ENCODE results near the gene PSMB10.

PSMB10 gene

DNA sequence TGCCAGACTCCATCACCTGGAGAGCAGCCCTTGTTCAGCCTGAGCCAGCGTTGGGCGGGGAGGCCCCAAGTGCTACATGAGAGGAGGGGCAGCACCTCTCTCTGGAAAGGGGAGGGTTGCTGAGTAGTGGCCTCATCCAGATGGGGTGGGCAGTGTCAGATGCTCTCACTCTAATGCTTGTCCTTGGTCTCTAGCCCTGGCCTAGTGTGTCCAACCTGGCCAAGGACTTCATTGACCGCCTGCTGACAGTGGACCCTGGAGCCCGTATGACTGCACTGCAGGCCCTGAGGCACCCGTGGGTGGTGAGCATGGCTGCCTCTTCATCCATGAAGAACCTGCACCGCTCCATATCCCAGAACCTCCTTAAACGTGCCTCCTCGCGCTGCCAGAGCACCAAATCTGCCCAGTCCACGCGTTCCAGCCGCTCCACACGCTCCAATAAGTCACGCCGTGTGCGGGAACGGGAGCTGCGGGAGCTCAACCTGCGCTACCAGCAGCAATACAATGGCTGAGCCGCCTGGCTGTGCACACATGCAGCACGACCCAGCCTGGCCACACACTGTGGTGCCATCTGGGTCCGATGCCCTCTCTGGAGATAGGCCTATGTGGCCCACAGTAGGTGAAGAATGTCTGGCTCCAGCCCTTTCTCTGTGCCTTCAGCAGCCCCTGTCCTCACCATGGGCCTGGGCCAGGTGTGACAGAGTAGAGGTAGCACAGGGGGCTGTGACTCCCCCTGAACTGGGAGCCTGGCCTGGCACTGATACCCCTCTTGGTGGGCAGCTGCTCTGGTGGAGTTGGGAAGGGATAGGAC is 9.3 kb downstream of the PSMB10 start:
- ChIA-PET POLR2A (ENCODE audit: low non-redundant PET) (no interaction called here), CTCF (interaction anchor here (0.6 to 3.3 kb wide), 6 partner anchors 15 to 407 kb away, joined by 3 to 19 read pairs (median 6); no protein-coding TSS in a partner anchor)
- TF ChIP-seq, protein P1, sequence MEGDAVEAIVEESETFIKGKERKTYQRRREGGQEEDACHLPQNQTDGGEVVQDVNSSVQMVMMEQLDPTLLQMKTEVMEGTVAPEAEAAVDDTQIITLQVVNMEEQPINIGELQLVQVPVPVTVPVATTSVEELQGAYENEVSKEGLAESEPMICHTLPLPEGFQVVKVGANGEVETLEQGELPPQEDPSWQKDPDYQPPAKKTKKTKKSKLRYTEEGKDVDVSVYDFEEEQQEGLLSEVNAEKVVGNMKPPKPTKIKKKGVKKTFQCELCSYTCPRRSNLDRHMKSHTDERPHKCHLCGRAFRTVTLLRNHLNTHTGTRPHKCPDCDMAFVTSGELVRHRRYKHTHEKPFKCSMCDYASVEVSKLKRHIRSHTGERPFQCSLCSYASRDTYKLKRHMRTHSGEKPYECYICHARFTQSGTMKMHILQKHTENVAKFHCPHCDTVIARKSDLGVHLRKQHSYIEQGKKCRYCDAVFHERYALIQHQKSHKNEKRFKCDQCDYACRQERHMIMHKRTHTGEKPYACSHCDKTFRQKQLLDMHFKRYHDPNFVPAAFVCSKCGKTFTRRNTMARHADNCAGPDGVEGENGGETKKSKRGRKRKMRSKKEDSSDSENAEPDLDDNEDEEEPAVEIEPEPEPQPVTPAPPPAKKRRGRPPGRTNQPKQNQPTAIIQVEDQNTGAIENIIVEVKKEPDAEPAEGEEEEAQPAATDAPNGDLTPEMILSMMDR (conservative IDR thresholded peaks at IDR 0.05; ENCODE audit: low read depth): no peak
- peak overlapping the region; percentile 73 for H3K27ac ChIP-seq
- no peak for DNase-seq (ENCODE audit: low spot score)

DNA sequence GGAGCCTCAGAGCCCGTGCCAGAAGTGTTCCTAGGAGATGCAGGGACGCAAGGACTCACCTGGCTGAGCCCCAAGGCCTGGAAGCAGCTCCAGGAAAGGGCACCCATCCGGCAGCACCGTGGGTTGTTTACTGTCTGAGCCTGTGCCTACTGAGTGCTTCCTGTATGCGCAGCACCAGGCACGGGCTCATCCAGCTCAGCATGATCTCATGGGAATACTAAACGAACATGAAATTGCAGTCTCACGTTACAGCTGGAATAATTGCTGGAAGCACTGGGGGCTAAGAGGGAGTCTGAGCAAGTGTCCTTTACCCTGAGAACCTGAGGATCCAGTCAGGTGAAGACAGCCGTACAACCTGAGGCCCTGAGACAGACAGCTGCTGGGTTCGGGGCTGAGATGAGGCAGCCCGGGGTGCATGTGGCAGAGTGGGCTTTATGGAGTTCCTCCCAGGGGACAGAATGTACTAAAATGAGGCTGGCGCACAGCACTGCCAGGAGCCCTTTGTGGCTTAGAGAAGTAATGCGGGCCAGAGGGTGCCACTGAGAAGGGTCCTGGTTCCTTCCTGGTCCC is 10.4 kb downstream of the PSMB10 start:
- ChIA-PET CTCF (interaction anchor here (0.8 to 3.3 kb wide), 4 partner anchors 8 to 110 kb away, joined by 4 to 19 read pairs (median 12); no protein-coding TSS in a partner anchor), POLR2A (ENCODE audit: low non-redundant PET) (interaction anchor here (0.5 kb wide), 1 partner anchor 110 kb away, joined by 7 read pairs; no protein-coding TSS in a partner anchor)
- DNase-seq (ENCODE audit: low spot score): peak; percentile 36
- TF ChIP-seq, protein P1 (conservative IDR thresholded peaks at IDR 0.05; ENCODE audit: low read depth): 0 out of 2 replicates have a peak, but pooled peaks have one; percentile 12
- peak overlapping the region; percentile 73 for H3K27ac ChIP-seq

DNA sequence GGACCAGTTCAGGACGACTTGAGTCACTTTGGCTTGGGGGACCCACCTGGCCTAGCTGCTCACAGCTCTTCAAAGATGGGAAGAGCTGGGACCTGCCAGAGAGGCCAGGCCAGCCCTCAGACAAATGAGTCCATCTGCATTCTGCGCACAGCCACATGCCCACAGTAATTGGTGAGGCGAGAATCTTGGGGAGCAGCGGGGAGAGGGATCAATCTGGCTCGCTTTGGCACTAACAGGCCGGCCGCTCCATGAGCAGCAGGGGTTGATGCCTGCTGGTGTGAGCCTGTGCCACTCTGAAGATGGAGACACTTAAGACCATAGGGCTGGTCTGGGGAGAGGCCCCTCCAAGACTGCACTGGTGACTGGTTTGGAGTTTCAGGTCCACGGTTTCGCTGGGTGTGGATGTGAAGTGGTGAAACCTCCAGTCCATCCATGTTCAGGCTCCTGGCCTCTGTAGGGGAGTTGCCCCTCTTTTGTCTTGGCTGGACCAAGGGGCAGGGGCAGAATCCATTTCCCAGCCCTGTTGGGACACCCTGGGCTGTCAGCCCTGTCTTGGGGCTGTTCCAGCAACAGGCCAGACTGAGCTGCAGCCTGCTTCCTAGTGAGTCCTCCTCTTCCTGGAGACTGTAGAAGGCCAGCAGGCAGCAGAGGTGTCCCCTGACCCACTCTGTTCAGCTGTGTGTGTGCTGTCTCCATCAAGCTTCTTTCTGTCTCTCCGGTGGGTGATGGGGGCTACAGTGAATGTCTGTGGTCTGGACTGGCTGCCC is 12.3 kb downstream of the PSMB10 start:
- peak overlapping the region; percentile 8; the same call in 1 of the 2 replicates for H3K27ac ChIP-seq
- POLR2A ChIA-PET (ENCODE audit: low non-redundant PET): no interaction called here
- no peak for DNase-seq (ENCODE audit: low spot score)
- TF ChIP-seq, protein P1 (conservative IDR thresholded peaks at IDR 0.05; ENCODE audit: low read depth): no peak
- CTCF ChIA-PET: interaction anchor here (0.9 kb wide), 1 partner anchor 41 kb away, joined by 4 read pairs; no protein-coding TSS in a partner anchor

DNA sequence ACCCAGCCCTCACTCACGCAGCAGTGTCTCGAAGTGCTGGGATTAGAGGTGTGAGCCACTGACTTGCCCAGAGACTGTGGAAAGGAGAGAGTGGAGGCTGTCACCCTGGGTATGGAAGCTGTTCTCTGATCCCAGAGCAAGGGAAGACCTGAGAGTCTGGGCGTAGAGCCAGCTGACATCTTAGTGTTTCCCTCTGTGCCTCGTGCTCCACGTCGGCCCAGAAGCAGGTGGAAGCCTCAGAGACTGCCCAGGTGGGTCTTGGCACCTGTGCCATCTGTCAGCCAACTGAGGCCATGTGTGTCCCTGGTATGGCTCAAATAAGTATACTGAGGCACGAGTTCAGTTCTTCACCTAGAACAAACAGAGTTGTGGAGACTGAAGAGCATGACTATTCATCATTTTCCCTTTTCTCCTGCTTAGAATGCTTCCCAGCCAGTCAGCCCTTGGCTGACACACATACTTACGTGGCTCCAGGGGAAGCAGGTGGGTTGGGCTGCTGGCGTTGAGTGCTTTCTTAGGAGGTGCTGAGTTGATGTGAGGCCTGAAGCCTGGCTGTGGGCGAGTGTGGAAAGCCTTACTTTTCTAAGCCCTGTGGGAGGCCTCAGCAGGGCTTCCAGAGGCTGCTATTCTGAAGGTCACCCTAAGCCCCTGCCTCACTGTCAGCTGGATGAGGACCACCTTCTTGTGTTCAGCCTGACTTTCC is 13.1 kb downstream of the PSMB10 start:
- ChIA-PET POLR2A (ENCODE audit: low non-redundant PET) (no interaction called here), CTCF (interaction anchor here (0.7 to 1.5 kb wide), 2 partner anchors 105 to 107 kb away, joined by 3 to 8 read pairs; no protein-coding TSS in a partner anchor)
- peak overlapping the region; percentile 8 for H3K27ac ChIP-seq
- no peak for DNase-seq (ENCODE audit: low spot score)
- TF ChIP-seq, protein P1 (conservative IDR thresholded peaks at IDR 0.05; ENCODE audit: low read depth): no peak

DNA sequence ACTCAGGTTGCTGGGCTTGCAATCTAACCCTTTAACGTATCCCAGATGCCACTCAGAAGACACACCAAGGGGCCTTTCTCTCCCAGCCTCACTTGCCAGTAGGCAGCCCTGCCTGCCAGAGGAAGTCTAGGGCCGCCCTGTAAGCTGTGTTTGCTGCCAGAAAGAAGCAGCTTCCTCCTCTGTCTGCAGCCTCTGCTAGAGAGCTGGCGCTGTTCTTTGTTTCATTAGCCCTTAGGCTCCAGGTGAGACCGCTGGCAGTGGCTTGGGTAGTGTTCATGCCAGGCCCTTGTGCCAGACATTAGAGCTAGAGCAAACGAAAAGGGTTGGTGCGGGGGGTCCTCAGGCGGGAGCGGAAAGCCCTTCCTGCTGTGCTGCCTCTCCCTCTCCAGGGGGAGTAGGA is 13.9 kb downstream of the PSMB10 start:
- CTCF ChIA-PET: interaction anchor here (0.7 to 1.5 kb wide), 2 partner anchors 104 to 106 kb away, joined by 3 to 8 read pairs; no protein-coding TSS in a partner anchor
- no peak for DNase-seq (ENCODE audit: low spot score)
- TF ChIP-seq, protein P1 (conservative IDR thresholded peaks at IDR 0.05; ENCODE audit: low read depth): no peak
- peak overlapping the region; percentile 31 for H3K27ac ChIP-seq
- POLR2A ChIA-PET (ENCODE audit: low non-redundant PET): no interaction called here
